CD14-positive monocyte (primary cell): ENCODE results near the gene CIITA. TPM values are rescaled to one million over a fixed set of nuclear protein-coding genes. Genes with fewer than 3 reads are reported as not detected.
A peak's percentile ranks its signal among the peaks of the same experiment; 100 is the strongest.

Experiments
- DNase-seq, 3 donors: peaks; one replicate each; pipeline ENCODE4 v3.0.0-alpha.2; 2011 to 2022
- H2AFZ ChIP-seq: 2 replicates; pipeline ENCODE4 v1.6.0; 2012; ENCODE audit warnings: mild to moderate bottlenecking, low read depth, low read length, inconsistent platforms; ENCODE audit not compliant: insufficient read depth, poor library complexity, severe bottlenecking
- H3K27ac ChIP-seq, 2 donors: 1 replicate in 1 of 2; 2 replicates in 1 of 2; pipeline ENCODE4 v1.5.1; 2012 to 2013; ENCODE audit warnings: low read length in 2 of 2, control low read depth in 1 of 2, inconsistent platforms in 1 of 2, low read depth in 1 of 2, mild to moderate bottlenecking in 1 of 2
- H3K27me3 ChIP-seq, 2 donors: one replicate each; pipeline versions ENCODE4 v1.6.0 to v1.6.1; 2011 to 2013; ENCODE audit warnings: low read length in 2 of 2; ENCODE audit not compliant: control insufficient read depth in 2 of 2, insufficient read depth in 2 of 2
- H3K36me3 ChIP-seq, 2 donors: replicated peaks in 1 of 2; 1 replicate in 1 of 2; 2 replicates in 1 of 2; pipeline versions ENCODE4 v1.5.1 to v1.6.1; 2012 to 2013; ENCODE audit warnings: low read length in 2 of 2, control low read depth in 1 of 2, inconsistent platforms in 1 of 2, mild to moderate bottlenecking in 1 of 2; ENCODE audit not compliant: insufficient read depth in 2 of 2, control insufficient read depth in 1 of 2
- H3K4me1 ChIP-seq, 2 donors: 1 replicate in 1 of 2; 2 replicates in 1 of 2; pipeline versions ENCODE4 v1.5.1 to v1.6.1; 2012 to 2013; ENCODE audit warnings: low read length in 2 of 2, control low read depth in 1 of 2, inconsistent platforms in 1 of 2, mild to moderate bottlenecking in 1 of 2, moderate library complexity in 1 of 2; ENCODE audit not compliant: insufficient read depth in 2 of 2, control insufficient read depth in 1 of 2
- H3K4me2 ChIP-seq: replicated peaks from 2 replicates; pipeline ENCODE3; 2012; ENCODE audit warnings: low read length, moderate library complexity, mild to moderate bottlenecking; ENCODE audit not compliant: poor library complexity, severe bottlenecking; ENCODE audit errors: extremely low read depth
- H3K4me3 ChIP-seq, 3 experiments: fragments of 200-600 bp in 1 of 3; sonication (generic) in 1 of 3; replicated peaks in 1 of 3; 1 replicate in 2 of 3; 2 replicates in 1 of 3; pipeline ENCODE4 v1.5.1; 2011 to 2013; ENCODE audit warnings: low read length in 3 of 3, mild to moderate bottlenecking in 3 of 3, control low read depth in 2 of 3, low read depth in 2 of 3, inconsistent platforms in 1 of 3, moderate library complexity in 1 of 3
- H3K79me2 ChIP-seq: 2 replicates; pipeline ENCODE4 v1.6.0; 2012; ENCODE audit warnings: mild to moderate bottlenecking, control low read depth, inconsistent platforms, low read length, moderate library complexity; ENCODE audit not compliant: insufficient read depth
- H3K9ac ChIP-seq: 2 replicates; pipeline ENCODE4 v1.6.0; 2017; ENCODE audit warnings: low read length, mild to moderate bottlenecking; ENCODE audit not compliant: insufficient read depth, poor library complexity, severe bottlenecking
- H3K9me3 ChIP-seq, 2 donors: replicated peaks in 1 of 2; 1 replicate in 1 of 2; 2 replicates in 1 of 2; pipeline versions ENCODE4 v1.5.1 to v1.6.1; 2012 to 2013; ENCODE audit warnings: low read length in 2 of 2, control low read depth in 1 of 2; ENCODE audit not compliant: control insufficient read depth in 1 of 2, insufficient read depth in 1 of 2
- H4K20me1 ChIP-seq: 2 replicates; pipeline ENCODE4 v1.6.0; 2012; ENCODE audit warnings: mild to moderate bottlenecking, low read length, control low read depth, moderate library complexity; ENCODE audit not compliant: insufficient read depth
- H3K27ac Mint-ChIP-seq, 7 donors: one replicate each; pipeline ENCODE4 v1.8.0; 2020; ENCODE audit warnings: mild to moderate bottlenecking in 7 of 7, mixed read lengths in 7 of 7, moderate library complexity in 6 of 7, inconsistent platforms in 2 of 7
- H3K27me3 Mint-ChIP-seq, 3 donors: one replicate each; pipeline ENCODE4 v1.8.0; 2021 to 2022; ENCODE audit warnings: low read depth in 3 of 3, mild to moderate bottlenecking in 3 of 3, mixed read lengths in 3 of 3, moderate library complexity in 3 of 3, inconsistent platforms in 1 of 3
- H3K36me3 Mint-ChIP-seq, 2 donors: one replicate each; pipeline ENCODE4 v1.8.0; 2020; ENCODE audit warnings: mixed read lengths in 2 of 2, inconsistent platforms in 1 of 2, mild to moderate bottlenecking in 1 of 2
- H3K4me1 Mint-ChIP-seq: one replicate; pipeline ENCODE4 v1.8.0; 2020; ENCODE audit warnings: mild to moderate bottlenecking, mixed read lengths
- H3K4me3 Mint-ChIP-seq, 2 donors: one replicate each; pipeline ENCODE4 v1.8.0; 2020; ENCODE audit warnings: mild to moderate bottlenecking in 2 of 2, mixed read lengths in 2 of 2, moderate library complexity in 1 of 2
- H3K9me3 Mint-ChIP-seq, 7 donors: one replicate each; pipeline ENCODE4 v1.8.0; 2020 to 2022; ENCODE audit warnings: mixed read lengths in 7 of 7, mild to moderate bottlenecking in 6 of 7, moderate library complexity in 6 of 7, inconsistent platforms in 2 of 7
- WGBS: methylation state at CpG from one replicate; pipeline ENCODE4 v1.1.5; 2013; ENCODE audit warnings: missing lambda C conversion rate; ENCODE audit not compliant: insufficient coverage; 5-methylcytosine and 5-hydroxymethylcytosine counted together
- intact Hi-C, 2 donors: fragments of 100-400 bp; cut with micrococcal nuclease; formaldehyde crosslinking; loops; one replicate each; pipeline versions ENCODE4 v1.15.0 to v1.15.1; 2023
- polyA plus RNA-seq, 3 donors: library from polyadenylated mRNA; depleted of rRNA in 1 of 3; unstranded in 2 of 3; stranded (reverse) in 1 of 3; fragments of 300-500 nt in 2 of 3; fragments of >200 nt in 1 of 3; fragmentation: Illumina TruSeq in 2 of 3; gene quantifications; 1 replicate in 2 of 3; 2 replicates in 1 of 3; pipeline ENCODE4 v1.2.3, GENCODE V29; 2012 to 2021
- TF ChIP-seq, protein P1 (sequence below): fragments of 200-600 bp; IDR thresholded peaks from one replicate; pipeline ENCODE4 v1.8.0; 2022; ENCODE audit warnings: antibody characterized with exemption, mild to moderate bottlenecking

The CIITA gene
- polyA plus RNA-seq, 3 donors: 15.6 to 178 (median 22.1) TPM

DNA sequence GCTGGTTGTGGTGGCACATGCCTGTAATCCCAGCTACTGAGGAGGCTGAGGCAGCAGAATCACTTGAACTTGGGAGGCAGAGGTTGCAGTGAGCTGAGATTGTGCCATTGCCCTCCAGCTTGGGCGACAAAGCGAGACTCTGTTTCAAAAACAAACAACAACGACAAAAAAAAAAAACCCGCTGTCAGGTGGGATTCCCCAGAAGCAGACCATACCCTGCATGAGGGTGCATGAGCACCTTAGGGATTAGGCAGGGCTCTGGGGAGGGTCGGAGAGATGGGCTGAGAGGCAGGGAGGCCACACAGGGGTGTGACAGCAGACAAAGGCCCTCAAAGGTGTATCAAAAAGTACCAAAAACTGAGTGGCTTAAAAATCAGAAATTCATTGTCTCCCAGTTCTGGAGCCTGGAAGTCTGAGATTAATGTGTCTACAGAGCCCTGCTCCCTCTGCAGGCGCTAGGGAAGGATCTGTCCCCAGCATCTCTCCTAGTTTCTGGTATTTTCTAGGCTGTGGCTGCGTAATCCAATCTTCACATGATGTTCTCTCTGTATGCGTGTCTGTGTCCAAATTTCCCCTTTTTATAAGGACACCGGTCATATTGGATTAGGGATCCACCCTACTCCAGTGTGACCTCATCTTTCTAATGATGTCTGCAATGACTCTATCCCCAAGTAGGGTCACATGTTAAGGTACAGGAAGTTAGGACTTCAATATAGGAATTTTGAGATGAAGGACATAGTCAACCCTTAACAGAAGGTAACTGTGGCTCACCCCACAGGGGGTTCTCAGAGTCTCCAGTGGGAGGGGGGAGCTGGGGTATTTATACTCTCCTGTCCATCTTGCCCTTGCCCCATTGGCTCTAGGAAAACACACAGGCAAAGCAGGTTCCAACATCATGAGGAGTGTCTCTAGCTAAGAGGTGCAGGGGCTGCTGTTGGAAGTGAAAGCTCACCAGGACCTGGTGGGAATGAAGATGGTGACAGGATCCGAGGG, 44.8 kb upstream of the CIITA start:
- H3K27me3 ChIP-seq: no peaks in the 10 kb centered on the region
- Mint-ChIP-seq H3K9me3 (peaks cover 0 to 5% (median 0%) of the 10 kb centered on the region in 7 donors), H3K27me3 (peaks cover 0 to 7% (median 4%) of the 10 kb centered on the region in 3 donors), H3K36me3 (no peaks in the 10 kb centered on the region), H3K4me1 (peaks cover 34% of the 10 kb centered on the region), H3K27ac (peak overlapping the region in 5 of 7 donors; percentile 11 to 45 (median 31)), H3K4me3 (no peak overlapping the region)
- intact Hi-C loops: no loop called here
- TF ChIP-seq, protein P1, sequence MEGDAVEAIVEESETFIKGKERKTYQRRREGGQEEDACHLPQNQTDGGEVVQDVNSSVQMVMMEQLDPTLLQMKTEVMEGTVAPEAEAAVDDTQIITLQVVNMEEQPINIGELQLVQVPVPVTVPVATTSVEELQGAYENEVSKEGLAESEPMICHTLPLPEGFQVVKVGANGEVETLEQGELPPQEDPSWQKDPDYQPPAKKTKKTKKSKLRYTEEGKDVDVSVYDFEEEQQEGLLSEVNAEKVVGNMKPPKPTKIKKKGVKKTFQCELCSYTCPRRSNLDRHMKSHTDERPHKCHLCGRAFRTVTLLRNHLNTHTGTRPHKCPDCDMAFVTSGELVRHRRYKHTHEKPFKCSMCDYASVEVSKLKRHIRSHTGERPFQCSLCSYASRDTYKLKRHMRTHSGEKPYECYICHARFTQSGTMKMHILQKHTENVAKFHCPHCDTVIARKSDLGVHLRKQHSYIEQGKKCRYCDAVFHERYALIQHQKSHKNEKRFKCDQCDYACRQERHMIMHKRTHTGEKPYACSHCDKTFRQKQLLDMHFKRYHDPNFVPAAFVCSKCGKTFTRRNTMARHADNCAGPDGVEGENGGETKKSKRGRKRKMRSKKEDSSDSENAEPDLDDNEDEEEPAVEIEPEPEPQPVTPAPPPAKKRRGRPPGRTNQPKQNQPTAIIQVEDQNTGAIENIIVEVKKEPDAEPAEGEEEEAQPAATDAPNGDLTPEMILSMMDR: no peak
- no peak overlapping the region for H3K27ac ChIP-seq
- H2AFZ ChIP-seq: no peak overlapping the region
- H3K79me2 ChIP-seq: no peaks in the 10 kb centered on the region
- no peaks in the 10 kb centered on the region for H4K20me1 ChIP-seq
- DNase-seq: peak; percentile 37 to 86 (median 45)
- H3K4me3 ChIP-seq: no peak overlapping the region
- H3K4me2 ChIP-seq: no peak overlapping the region
- no peak overlapping the region for H3K9ac ChIP-seq
- H3K4me1 ChIP-seq: peaks cover 22% of the 10 kb centered on the region in 2 donors
- H3K36me3 ChIP-seq: no peaks in the 10 kb centered on the region
- no peaks in the 10 kb centered on the region for H3K9me3 ChIP-seq
- whole genome bisulfite sequencing: 100% methylated on average over 2 of the region's 10 CpGs

DNA sequence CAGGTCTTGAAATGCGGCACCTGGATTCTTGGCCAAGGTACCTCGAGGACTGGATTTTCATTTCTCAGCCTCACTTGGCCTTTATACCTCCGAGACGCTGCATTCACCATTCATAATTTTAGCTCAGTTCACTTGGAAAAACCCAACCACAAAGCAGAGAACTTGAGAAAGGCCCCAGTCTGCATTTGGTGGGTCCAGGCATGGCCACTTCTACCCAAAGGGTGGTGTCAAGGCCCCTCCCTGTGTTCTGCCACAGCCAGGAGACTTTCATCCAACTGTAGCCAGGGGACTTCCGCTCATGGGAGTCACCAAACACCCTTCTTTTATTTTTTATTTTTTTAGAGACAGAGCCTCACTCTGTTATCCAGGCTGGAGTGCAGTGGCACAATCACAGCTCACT, 43.7 kb upstream of the CIITA start:
- no peaks in the 10 kb centered on the region for H3K9me3 ChIP-seq
- H3K9ac ChIP-seq: no peak overlapping the region
- WGBS: 92% methylated on average over 4 of the region's 5 CpGs
- H3K4me3 ChIP-seq: no peak overlapping the region
- H3K79me2 ChIP-seq: no peaks in the 10 kb centered on the region
- Mint-ChIP-seq H3K4me3 (no peak overlapping the region), H3K27me3 (peaks cover 0 to 6% (median 4%) of the 10 kb centered on the region in 3 donors), H3K9me3 (peaks cover 0 to 3% (median 0%) of the 10 kb centered on the region in 7 donors), H3K36me3 (no peaks in the 10 kb centered on the region), H3K4me1 (peaks cover 25% of the 10 kb centered on the region), H3K27ac (peak overlapping the region in 1 of 7 donors; percentile 53)
- TF ChIP-seq, protein P1: no peak
- no peaks in the 10 kb centered on the region for H3K27me3 ChIP-seq
- H3K4me2 ChIP-seq: no peak overlapping the region
- H3K4me1 ChIP-seq: peaks cover 12% of the 10 kb centered on the region in 2 donors
- H3K27ac ChIP-seq: no peak overlapping the region
- no peaks in the 10 kb centered on the region for H4K20me1 ChIP-seq
- peak in 1 of 3 donors; percentile 19 for DNase-seq
- H2AFZ ChIP-seq: no peak overlapping the region
- no peaks in the 10 kb centered on the region for H3K36me3 ChIP-seq
- intact Hi-C loops: no loop called here
